Fibroblast of lung (primary cell): ENCODE data around the gene PCDHA6.

ENCODE experiments used
- EZH2 ChIP-seq: IDR thresholded peaks from 2 replicates; pipeline ENCODE4 v1.5.1; 2012; ENCODE audit warnings: low read length, control low read depth, mild to moderate bottlenecking; ENCODE audit errors: missing control alignments
- TF ChIP-seq, protein P1 (sequence below), 2 donors: IDR thresholded peaks in 1 of 2; conservative IDR thresholded peaks in 1 of 2; 1 replicate in 1 of 2; 2 replicates in 1 of 2; pipeline ENCODE4 v1.5.1; 2011 to 2012; ENCODE audit warnings: low read length in 2 of 2, control low read depth in 1 of 2, inconsistent platforms in 1 of 2, low read depth in 1 of 2, mild to moderate bottlenecking in 1 of 2

DNA sequence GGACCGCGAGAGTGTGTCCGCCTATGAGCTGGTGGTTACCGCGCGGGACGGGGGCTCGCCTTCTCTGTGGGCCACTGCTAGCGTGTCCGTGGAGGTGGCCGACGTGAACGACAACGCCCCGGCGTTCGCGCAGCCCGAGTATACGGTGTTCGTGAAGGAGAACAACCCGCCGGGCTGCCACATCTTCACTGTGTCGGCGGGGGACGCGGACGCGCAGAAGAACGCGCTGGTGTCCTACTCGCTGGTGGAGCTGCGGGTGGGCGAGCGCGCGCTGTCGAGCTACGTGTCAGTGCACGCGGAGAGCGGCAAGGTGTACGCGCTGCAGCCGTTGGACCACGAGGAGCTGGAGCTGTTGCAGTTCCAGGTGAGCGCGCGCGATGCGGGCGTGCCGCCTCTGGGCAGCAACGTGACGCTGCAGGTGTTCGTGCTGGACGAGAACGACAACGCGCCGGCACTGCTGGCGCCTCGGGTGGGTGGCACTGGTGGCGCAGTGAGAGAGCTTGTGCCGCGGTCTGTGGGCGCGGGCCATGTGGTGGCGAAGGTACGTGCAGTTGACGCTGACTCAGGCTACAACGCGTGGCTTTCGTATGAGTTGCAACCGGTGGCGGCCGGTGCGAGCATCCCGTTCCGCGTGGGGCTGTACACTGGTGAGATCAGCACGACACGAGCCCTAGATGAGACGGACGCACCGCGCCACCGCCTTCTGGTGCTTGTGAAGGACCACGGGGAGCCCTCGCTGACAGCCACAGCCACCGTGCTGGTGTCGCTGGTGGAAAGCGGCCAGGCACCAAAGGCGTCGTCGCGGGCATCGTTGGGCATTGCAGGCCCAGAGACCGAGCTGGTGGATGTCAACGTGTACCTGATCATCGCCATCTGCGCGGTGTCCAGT lies 8.1 kb downstream of the PCDHA6 start:
- TF ChIP-seq, protein P1, sequence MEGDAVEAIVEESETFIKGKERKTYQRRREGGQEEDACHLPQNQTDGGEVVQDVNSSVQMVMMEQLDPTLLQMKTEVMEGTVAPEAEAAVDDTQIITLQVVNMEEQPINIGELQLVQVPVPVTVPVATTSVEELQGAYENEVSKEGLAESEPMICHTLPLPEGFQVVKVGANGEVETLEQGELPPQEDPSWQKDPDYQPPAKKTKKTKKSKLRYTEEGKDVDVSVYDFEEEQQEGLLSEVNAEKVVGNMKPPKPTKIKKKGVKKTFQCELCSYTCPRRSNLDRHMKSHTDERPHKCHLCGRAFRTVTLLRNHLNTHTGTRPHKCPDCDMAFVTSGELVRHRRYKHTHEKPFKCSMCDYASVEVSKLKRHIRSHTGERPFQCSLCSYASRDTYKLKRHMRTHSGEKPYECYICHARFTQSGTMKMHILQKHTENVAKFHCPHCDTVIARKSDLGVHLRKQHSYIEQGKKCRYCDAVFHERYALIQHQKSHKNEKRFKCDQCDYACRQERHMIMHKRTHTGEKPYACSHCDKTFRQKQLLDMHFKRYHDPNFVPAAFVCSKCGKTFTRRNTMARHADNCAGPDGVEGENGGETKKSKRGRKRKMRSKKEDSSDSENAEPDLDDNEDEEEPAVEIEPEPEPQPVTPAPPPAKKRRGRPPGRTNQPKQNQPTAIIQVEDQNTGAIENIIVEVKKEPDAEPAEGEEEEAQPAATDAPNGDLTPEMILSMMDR (conservative IDR thresholded peaks at IDR 0.05 in 1 of 2, IDR thresholded peaks at IDR 0.05 in 1 of 2; ENCODE audit: low read depth in 1 of 2, low read length in 2 of 2): no peak
- TF ChIP-seq EZH2: no peak
